A673 (cell line): ENCODE data around the gene SHLD1.

Experiments used
- EZH2 ChIP-seq: fragments of 200-600 bp; sonication (generic); IDR thresholded peaks from 2 replicates; pipeline ENCODE4 v1.6.1; 2017; ENCODE audit warnings: borderline replicate concordance, low read depth, mild to moderate bottlenecking, mixed read lengths, antibody characterized with exemption, low read length; ENCODE audit not compliant: poor library complexity, severe bottlenecking
- TF ChIP-seq, protein P1 (sequence below): fragments of 300-800, 200-600 bp; sonication (generic); conservative IDR thresholded peaks from 2 replicates; pipeline ENCODE4 v1.5.1; 2017; ENCODE audit warnings: low read depth, mild to moderate bottlenecking, antibody characterized with exemption, low read length, moderate library complexity, mixed read lengths

DNA sequence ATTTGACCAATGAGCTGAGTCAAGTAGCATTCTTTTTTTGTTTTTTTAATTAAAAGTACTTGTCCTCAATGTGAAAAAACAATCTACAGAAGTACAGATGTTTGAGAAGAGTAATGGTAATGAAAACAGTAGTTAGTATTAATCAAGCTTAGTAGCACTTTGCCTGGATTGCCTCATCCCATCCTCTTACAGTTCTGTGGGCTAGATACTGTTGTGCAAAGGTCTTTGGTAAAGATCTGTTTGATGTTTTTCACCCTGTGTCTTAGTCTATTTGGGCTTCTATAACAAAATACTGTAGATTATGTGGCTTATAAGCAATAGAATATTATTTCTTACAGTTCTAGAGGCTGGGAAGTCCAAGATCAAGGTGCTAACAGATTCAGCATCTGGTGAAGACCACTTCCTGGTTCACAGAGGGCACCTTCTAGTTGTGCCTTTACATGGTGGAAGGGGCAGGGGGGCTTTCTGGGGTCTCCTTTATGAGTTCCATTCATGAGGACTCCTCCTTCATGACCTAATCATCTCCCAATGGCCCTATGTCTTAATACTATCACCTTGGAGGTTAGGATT lies 84.3 kb downstream of the SHLD1 start:
- TF ChIP-seq, protein P1, sequence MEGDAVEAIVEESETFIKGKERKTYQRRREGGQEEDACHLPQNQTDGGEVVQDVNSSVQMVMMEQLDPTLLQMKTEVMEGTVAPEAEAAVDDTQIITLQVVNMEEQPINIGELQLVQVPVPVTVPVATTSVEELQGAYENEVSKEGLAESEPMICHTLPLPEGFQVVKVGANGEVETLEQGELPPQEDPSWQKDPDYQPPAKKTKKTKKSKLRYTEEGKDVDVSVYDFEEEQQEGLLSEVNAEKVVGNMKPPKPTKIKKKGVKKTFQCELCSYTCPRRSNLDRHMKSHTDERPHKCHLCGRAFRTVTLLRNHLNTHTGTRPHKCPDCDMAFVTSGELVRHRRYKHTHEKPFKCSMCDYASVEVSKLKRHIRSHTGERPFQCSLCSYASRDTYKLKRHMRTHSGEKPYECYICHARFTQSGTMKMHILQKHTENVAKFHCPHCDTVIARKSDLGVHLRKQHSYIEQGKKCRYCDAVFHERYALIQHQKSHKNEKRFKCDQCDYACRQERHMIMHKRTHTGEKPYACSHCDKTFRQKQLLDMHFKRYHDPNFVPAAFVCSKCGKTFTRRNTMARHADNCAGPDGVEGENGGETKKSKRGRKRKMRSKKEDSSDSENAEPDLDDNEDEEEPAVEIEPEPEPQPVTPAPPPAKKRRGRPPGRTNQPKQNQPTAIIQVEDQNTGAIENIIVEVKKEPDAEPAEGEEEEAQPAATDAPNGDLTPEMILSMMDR, result no peak
- TF ChIP-seq EZH2, result no peak
